Activated T-cell treated with anti-CD3 and anti-CD28 coated beads for 24 hours (primary cell): ENCODE data around the gene CCL24.
"Not testable (repeated sequence)": the region's sequence is repeated elsewhere in the genome, so short reads cannot be mapped to it uniquely, and the experiment has no call there.

ENCODE experiments used
- DNase-seq: peaks from one replicate; pipeline ENCODE4 v3.0.0-alpha.2; 2020; ENCODE audit warnings: low read depth

CCL24 gene

GRCh38 chr7:75819711-75820110, 6.1 kb upstream of the CCL24 start:
- DNase-seq = no peak

GRCh38 chr7:75818472-75818871, 4.9 kb upstream of the CCL24 start:
- DNase-seq = no peak

- DNase-seq = no peak
Observed at GRCh38 chr7:75817116-75817515, 3.5 kb upstream of the CCL24 start.

- DNase-seq = no peak
Observed at GRCh38 chr7:75815418-75816064, 1.9 kb upstream of the CCL24 start.

- no peak for DNase-seq
Observed at GRCh38 chr7:75814407-75814947, 871 bp upstream of the CCL24 start.

GRCh38 chr7:75813084-75813483, 522 bp downstream of the CCL24 start:
- DNase-seq = no peak

GRCh38 chr7:75811894-75812678, 1.5 kb downstream of the CCL24 start:
- DNase-seq = no peak

GRCh38 chr7:75809396-75809795, 4.2 kb downstream of the CCL24 start:
- DNase-seq = no peak

GRCh38 chr7:75808106-75808505, 5.5 kb downstream of the CCL24 start:
- no peak for DNase-seq

GRCh38 chr7:75807452-75807851, 6.2 kb downstream of the CCL24 start:
- no peak for DNase-seq

GRCh38 chr7:75806560-75807307, 6.9 kb downstream of the CCL24 start:
- DNase-seq = no peak

GRCh38 chr7:75804705-75805104, 8.9 kb downstream of the CCL24 start:
- DNase-seq = no peak

- DNase-seq = no peak
Observed at GRCh38 chr7:75804004-75804403, 9.6 kb downstream of the CCL24 start.

- DNase-seq = no peak
Observed at GRCh38 chr7:75802552-75802821, 11.1 kb downstream of the CCL24 start.

- DNase-seq = no peak
Observed at GRCh38 chr7:75798770-75799169, 14.8 kb downstream of the CCL24 start.

GRCh38 chr7:75796420-75796819, 17.2 kb downstream of the CCL24 start:
- no peak for DNase-seq

GRCh38 chr7:75795831-75796285, 17.7 kb downstream of the CCL24 start:
- no peak for DNase-seq

GRCh38 chr7:75793676-75794075, 19.9 kb downstream of the CCL24 start:
- DNase-seq = no peak

GRCh38 chr7:75792567-75792966, 21.0 kb downstream of the CCL24 start:
- DNase-seq = not testable (repeated sequence)

GRCh38 chr7:75789361-75789924, 24.2 kb downstream of the CCL24 start:
- no peak for DNase-seq

GRCh38 chr7:75788154-75788847, 25.3 kb downstream of the CCL24 start:
- not testable (repeated sequence) for DNase-seq

GRCh38 chr7:75783058-75783457, 30.5 kb downstream of the CCL24 start:
- DNase-seq = not testable (repeated sequence)
